ENCODE results near the gene SLC25A47. TPM values are rescaled to one million over a fixed set of nuclear protein-coding genes. Genes with fewer than 3 reads are reported as not detected.

Gene SLC25A47
- total and polyA plus RNA-seq, 2 donors (not counting 1 experiment from before 2014, with no cell fraction given) = under 0.01 TPM; not detected in 1

DNA sequence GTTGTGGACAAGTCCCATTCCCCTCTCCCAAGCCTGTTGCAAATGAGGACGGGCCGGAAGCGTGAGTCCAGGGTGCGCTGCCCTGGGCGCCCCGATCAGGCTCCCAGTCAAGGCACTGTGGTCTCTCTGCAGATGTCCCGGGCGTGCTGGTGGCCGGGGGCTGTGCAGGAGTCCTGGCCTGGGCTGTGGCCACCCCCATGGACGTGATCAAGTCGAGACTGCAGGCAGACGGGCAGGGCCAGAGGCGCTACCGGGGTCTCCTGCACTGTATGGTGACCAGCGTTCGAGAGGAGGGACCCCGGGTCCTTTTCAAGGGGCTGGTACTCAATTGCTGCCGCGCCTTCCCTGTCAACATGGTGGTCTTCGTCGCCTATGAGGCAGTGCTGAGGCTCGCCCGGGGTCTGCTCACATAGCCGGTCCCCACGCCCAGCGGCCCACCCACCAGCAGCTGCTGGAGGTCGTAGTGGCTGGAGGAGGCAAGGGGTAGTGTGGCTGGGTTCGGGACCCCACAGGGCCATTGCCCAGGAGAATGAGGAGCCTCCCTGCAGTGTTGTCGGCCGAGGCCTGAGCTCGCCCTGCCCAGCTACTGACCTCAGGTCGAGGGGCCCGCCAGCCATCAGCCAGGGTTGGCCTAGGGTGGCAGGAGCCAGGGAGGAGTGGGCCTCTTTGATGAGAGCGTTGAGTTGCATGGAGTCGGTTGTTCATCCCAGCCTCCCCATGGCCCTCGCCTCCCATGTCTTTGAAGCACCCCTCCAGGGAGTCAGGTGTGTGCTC, 6.3 kb downstream of the SLC25A47 start:
- H3K79me2 ChIP-seq (ENCODE audit: control insufficient read depth, insufficient read depth, low read length) = no peaks in the 10 kb centered on the region
- no peak for DNase-seq (ENCODE audit: low read depth in 2 of 2)
- H3K9me3 ChIP-seq (ENCODE audit: control insufficient read depth, insufficient read depth, low read depth, low read length) = no peaks in the 10 kb centered on the region
- H3K27me3 ChIP-seq (ENCODE audit: control insufficient read depth, insufficient read depth, low read length) = no peaks in the 10 kb centered on the region
- H3K9ac ChIP-seq (ENCODE audit: insufficient read depth, low read length) = no peak overlapping the region
- H3K27ac ChIP-seq (ENCODE audit: insufficient read depth, low read length) = no peak overlapping the region
- no peak overlapping the region for H3K4me3 ChIP-seq (replicated peaks in 1 of 4; ENCODE audit: control extremely low read depth in 1 of 4, insufficient read depth in 1 of 4, low read depth in 3 of 4, low read length in 4 of 4)
- no peak overlapping the region for H2AFZ ChIP-seq (ENCODE audit: low read length)
- TF ChIP-seq, protein P1, sequence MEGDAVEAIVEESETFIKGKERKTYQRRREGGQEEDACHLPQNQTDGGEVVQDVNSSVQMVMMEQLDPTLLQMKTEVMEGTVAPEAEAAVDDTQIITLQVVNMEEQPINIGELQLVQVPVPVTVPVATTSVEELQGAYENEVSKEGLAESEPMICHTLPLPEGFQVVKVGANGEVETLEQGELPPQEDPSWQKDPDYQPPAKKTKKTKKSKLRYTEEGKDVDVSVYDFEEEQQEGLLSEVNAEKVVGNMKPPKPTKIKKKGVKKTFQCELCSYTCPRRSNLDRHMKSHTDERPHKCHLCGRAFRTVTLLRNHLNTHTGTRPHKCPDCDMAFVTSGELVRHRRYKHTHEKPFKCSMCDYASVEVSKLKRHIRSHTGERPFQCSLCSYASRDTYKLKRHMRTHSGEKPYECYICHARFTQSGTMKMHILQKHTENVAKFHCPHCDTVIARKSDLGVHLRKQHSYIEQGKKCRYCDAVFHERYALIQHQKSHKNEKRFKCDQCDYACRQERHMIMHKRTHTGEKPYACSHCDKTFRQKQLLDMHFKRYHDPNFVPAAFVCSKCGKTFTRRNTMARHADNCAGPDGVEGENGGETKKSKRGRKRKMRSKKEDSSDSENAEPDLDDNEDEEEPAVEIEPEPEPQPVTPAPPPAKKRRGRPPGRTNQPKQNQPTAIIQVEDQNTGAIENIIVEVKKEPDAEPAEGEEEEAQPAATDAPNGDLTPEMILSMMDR (conservative IDR thresholded peaks at IDR 0.05 in 1 of 2, IDR thresholded peaks at IDR 0.05 in 1 of 2; ENCODE audit: low read depth in 1 of 2, low read length in 2 of 2) = no peak
- no peak for TF ChIP-seq EZH2 (IDR thresholded peaks at IDR 0.05; ENCODE audit: low read length, missing control alignments)
- H4K20me1 ChIP-seq (ENCODE audit: control insufficient read depth, extremely low read depth, insufficient read depth, low read length) = no peaks in the 10 kb centered on the region
- peaks cover 3% of the 10 kb centered on the region for H3K36me3 ChIP-seq (ENCODE audit: control insufficient read depth, insufficient read depth, low read length)
- H3K4me2 ChIP-seq (ENCODE audit: extremely low read depth, insufficient read depth, low read length) = no peak overlapping the region
- no peaks in the 10 kb centered on the region for H3K4me1 ChIP-seq (ENCODE audit: control insufficient read depth, extremely low read depth, insufficient read depth, low read length)

DNA sequence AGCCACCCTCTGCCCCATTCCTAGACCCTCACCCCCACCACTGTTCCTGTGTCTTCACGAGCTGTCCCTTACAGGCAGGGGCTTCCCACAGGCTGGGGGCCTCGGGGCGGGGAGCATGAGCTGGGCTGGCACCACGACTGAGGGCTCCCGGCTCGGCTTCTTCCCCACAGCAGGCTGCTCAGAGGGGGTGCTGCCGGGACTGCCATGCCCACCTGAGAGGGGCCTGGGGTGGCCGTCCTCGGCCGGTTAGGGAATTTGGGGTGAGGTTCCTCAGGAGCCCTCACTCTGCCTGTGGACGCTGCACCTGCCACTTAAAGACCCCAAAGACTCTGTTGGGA, 6.8 kb downstream of the SLC25A47 start:
- Histone ChIP-seq H3K9me3 (ENCODE audit: control insufficient read depth, insufficient read depth, low read depth, low read length) (no peaks in the 10 kb centered on the region), H3K4me1 (ENCODE audit: control insufficient read depth, extremely low read depth, insufficient read depth, low read length) (no peaks in the 10 kb centered on the region), H3K4me2 (ENCODE audit: extremely low read depth, insufficient read depth, low read length) (no peak overlapping the region), H3K9ac (ENCODE audit: insufficient read depth, low read length) (no peak overlapping the region), H3K27me3 (ENCODE audit: control insufficient read depth, insufficient read depth, low read length) (no peaks in the 10 kb centered on the region), H3K27ac (ENCODE audit: insufficient read depth, low read length) (no peak overlapping the region), H3K36me3 (ENCODE audit: control insufficient read depth, insufficient read depth, low read length) (peaks cover 8% of the 10 kb centered on the region), H2AFZ (ENCODE audit: low read length) (no peak overlapping the region), H3K79me2 (ENCODE audit: control insufficient read depth, insufficient read depth, low read length) (no peaks in the 10 kb centered on the region), H4K20me1 (ENCODE audit: control insufficient read depth, extremely low read depth, insufficient read depth, low read length) (no peaks in the 10 kb centered on the region), H3K4me3 (replicated peaks in 1 of 4; ENCODE audit: control extremely low read depth in 1 of 4, insufficient read depth in 1 of 4, low read depth in 3 of 4, low read length in 4 of 4) (no peak overlapping the region)
- no peak for DNase-seq (ENCODE audit: low read depth in 2 of 2)
- TF ChIP-seq, protein P1 (conservative IDR thresholded peaks at IDR 0.05 in 1 of 2, IDR thresholded peaks at IDR 0.05 in 1 of 2; ENCODE audit: low read depth in 1 of 2, low read length in 2 of 2) = no peak
- TF ChIP-seq EZH2 (IDR thresholded peaks at IDR 0.05; ENCODE audit: low read length, missing control alignments) = no peak

DNA sequence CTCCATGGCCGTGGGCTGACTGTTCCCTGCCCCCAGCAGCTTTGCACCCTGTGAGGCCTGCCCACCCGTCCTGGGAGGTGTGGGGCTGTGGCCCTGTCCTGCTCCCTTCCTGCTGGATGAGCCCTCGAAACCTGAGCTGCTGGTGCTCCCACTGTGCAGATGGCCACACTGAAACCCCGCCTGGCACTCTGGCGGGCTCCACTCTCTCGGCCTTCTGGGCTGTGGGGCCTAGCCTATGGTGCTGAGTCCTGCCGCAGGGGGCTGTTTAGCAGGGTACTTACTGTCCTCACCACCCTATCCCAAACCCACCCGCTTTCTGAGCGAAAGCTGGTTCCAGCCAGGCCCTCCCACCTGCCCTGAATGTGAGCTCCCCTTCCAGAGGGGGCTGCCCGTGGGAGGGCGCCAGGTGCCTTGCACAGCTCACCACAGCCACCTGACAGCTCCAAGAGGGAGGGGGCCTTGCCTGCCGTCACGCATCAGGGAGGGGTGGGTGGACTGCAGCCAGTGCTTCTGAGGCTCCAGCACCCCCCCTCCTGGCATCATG, 7.3 kb downstream of the SLC25A47 start:
- DNase-seq (ENCODE audit: low read depth in 2 of 2) = no peak
- H3K4me1 ChIP-seq (ENCODE audit: control insufficient read depth, extremely low read depth, insufficient read depth, low read length) = no peaks in the 10 kb centered on the region
- H3K27me3 ChIP-seq (ENCODE audit: control insufficient read depth, insufficient read depth, low read length) = no peaks in the 10 kb centered on the region
- H3K4me2 ChIP-seq (ENCODE audit: extremely low read depth, insufficient read depth, low read length) = no peak overlapping the region
- TF ChIP-seq, protein P1 (conservative IDR thresholded peaks at IDR 0.05 in 1 of 2, IDR thresholded peaks at IDR 0.05 in 1 of 2; ENCODE audit: low read depth in 1 of 2, low read length in 2 of 2) = no peak
- H4K20me1 ChIP-seq (ENCODE audit: control insufficient read depth, extremely low read depth, insufficient read depth, low read length) = no peaks in the 10 kb centered on the region
- H3K36me3 ChIP-seq (ENCODE audit: control insufficient read depth, insufficient read depth, low read length) = peaks cover 9% of the 10 kb centered on the region
- H3K9ac ChIP-seq (ENCODE audit: insufficient read depth, low read length) = no peak overlapping the region
- no peak overlapping the region for H2AFZ ChIP-seq (ENCODE audit: low read length)
- no peak overlapping the region for H3K27ac ChIP-seq (ENCODE audit: insufficient read depth, low read length)
- no peaks in the 10 kb centered on the region for H3K9me3 ChIP-seq (ENCODE audit: control insufficient read depth, insufficient read depth, low read depth, low read length)
- H3K4me3 ChIP-seq (replicated peaks in 1 of 4; ENCODE audit: control extremely low read depth in 1 of 4, insufficient read depth in 1 of 4, low read depth in 3 of 4, low read length in 4 of 4) = no peak overlapping the region
- no peaks in the 10 kb centered on the region for H3K79me2 ChIP-seq (ENCODE audit: control insufficient read depth, insufficient read depth, low read length)
